H1 (cell line): Measurements from ENCODE around the gene ABCA13. TPM values are rescaled to one million over a fixed set of nuclear protein-coding genes. Genes with fewer than 3 reads are reported as not detected.

Source experiments
- CTCF ChIA-PET: fragments of 300-600 bp; sonication (Branson Sonifier 250); formaldehyde crosslinking; loops from one replicate; lab custom pipeline; 2021; ENCODE audit not compliant: partially characterized antibody; lab: Charles Lee
- POLR2A ChIA-PET: fragments of 300-600 bp; sonication (Branson Sonifier 250); formaldehyde crosslinking; loops from one replicate; lab custom pipeline; 2021; ENCODE audit warnings: inconsistent platforms; ENCODE audit not compliant: partially characterized antibody; lab: Charles Lee
- DNase-seq, 2 experiments: peaks; one replicate each; pipeline versions ENCODE4 v3.0.0 to v3.0.0-alpha.2; 2010 to 2022; ENCODE audit warnings: low spot score in 2 of 2, low read depth in 1 of 2, mixed read lengths in 1 of 2
- FAIRE-seq: peaks from 2 replicates; lab custom pipeline; 2011; peaks lifted over from hg19 to GRCh38; lab: Jason Lieb, UNC
- H2AFZ ChIP-seq: 2 replicates; pipeline ENCODE4 v1.8.1; 2012; ENCODE audit warnings: low read length, inconsistent platforms
- H2AK5ac ChIP-seq: 2 replicates; pipeline ENCODE4 v1.6.1; 2013; ENCODE audit warnings: low read depth, low read length
- H2BK120ac ChIP-seq: replicated peaks from 2 replicates; pipeline ENCODE3; 2013; ENCODE audit warnings: low read depth, low read length, inconsistent platforms
- H2BK12ac ChIP-seq: 2 replicates; pipeline ENCODE4 v1.6.1; 2013; ENCODE audit warnings: low read depth, low read length
- H2BK15ac ChIP-seq: 2 replicates; pipeline ENCODE4 v1.6.1; 2013; ENCODE audit warnings: low read length
- H2BK20ac ChIP-seq: 2 replicates; pipeline ENCODE4 v1.6.1; 2013; ENCODE audit warnings: low read length
- H2BK5ac ChIP-seq: 2 replicates; pipeline ENCODE4 v1.6.1; 2013; ENCODE audit warnings: low read depth, low read length
- H3K14ac ChIP-seq: 2 replicates; pipeline ENCODE4 v1.6.1; 2013; ENCODE audit warnings: inconsistent platforms; ENCODE audit not compliant: insufficient read length
- H3K18ac ChIP-seq: 2 replicates; pipeline ENCODE4 v1.6.1; 2013; ENCODE audit warnings: low read length; ENCODE audit errors: extremely low read depth
- H3K23ac ChIP-seq: 2 replicates; pipeline ENCODE4 v1.6.1; 2013; ENCODE audit warnings: inconsistent platforms; ENCODE audit not compliant: insufficient read length
- H3K23me2 ChIP-seq: 2 replicates; pipeline ENCODE4 v1.6.1; 2013; ENCODE audit warnings: low read depth, low read length
- H3K27ac ChIP-seq: 2 replicates; pipeline ENCODE4 v1.6.1; 2011; ENCODE audit warnings: low read depth, low read length, inconsistent platforms
- H3K27me3 ChIP-seq, 4 experiments: replicated peaks in 1 of 4; 1 replicate in 1 of 4; 2 replicates in 3 of 4; pipeline versions ENCODE4 v1.6.1 to v1.8.1; 2011 to 2013; ENCODE audit warnings: low read length in 3 of 4, mild to moderate bottlenecking in 3 of 4, inconsistent platforms in 2 of 4, mixed read lengths in 2 of 4, moderate library complexity in 1 of 4; ENCODE audit not compliant: control insufficient read depth in 3 of 4, insufficient read depth in 3 of 4; ENCODE audit errors: extremely low read depth in 1 of 4
- H3K36me3 ChIP-seq, 4 experiments: 2 replicates each; pipeline versions ENCODE4 v1.6.1 to v1.8.1; 2011 to 2013; ENCODE audit warnings: mild to moderate bottlenecking in 4 of 4, low read length in 3 of 4, moderate library complexity in 2 of 4, control low read depth in 1 of 4, inconsistent platforms in 1 of 4; ENCODE audit not compliant: insufficient read depth in 4 of 4, control insufficient read depth in 2 of 4
- H3K4ac ChIP-seq: replicated peaks from 2 replicates; pipeline ENCODE3; 2013; ENCODE audit warnings: low read length, low read depth, mixed read lengths, inconsistent platforms; ENCODE audit not compliant: insufficient read length
- H3K4me1 ChIP-seq, 4 experiments: replicated peaks in 1 of 4; 1 replicate in 1 of 4; 2 replicates in 3 of 4; pipeline versions ENCODE4 v1.6.1 to v1.8.1; 2011 to 2013; ENCODE audit warnings: low read length in 3 of 4, inconsistent platforms in 2 of 4, mixed read lengths in 1 of 4; ENCODE audit not compliant: insufficient read depth in 4 of 4, control insufficient read depth in 3 of 4
- H3K4me2 ChIP-seq, 2 experiments: 2 replicates each; pipeline versions ENCODE4 v1.6.1 to v1.8.1; 2011 to 2013; ENCODE audit warnings: low read depth in 2 of 2, low read length in 2 of 2, control low read depth in 1 of 2, inconsistent platforms in 1 of 2, mild to moderate bottlenecking in 1 of 2; ENCODE audit not compliant: insufficient read depth in 1 of 2
- H3K4me3 ChIP-seq, 4 experiments: fragments of 200-600, 300-600 bp in 1 of 4; sonication (generic), shearing (Covaris generic), sonication (Bioruptor Twin) in 1 of 4; 2 replicates each; pipeline versions ENCODE4 v1.5.1 to v1.8.1; 2011 to 2016; ENCODE audit warnings: low read length in 4 of 4, low read depth in 3 of 4, control low read depth in 2 of 4, inconsistent platforms in 2 of 4, mild to moderate bottlenecking in 2 of 4, mixed read lengths in 1 of 4, moderate library complexity in 1 of 4; ENCODE audit not compliant: insufficient read depth in 2 of 4; ENCODE audit errors: extremely low read depth in 1 of 4
- H3K56ac ChIP-seq: replicated peaks from 2 replicates; pipeline ENCODE3; 2013; ENCODE audit warnings: low read depth, mild to moderate bottlenecking, mixed read lengths, low read length, inconsistent platforms; ENCODE audit not compliant: insufficient read length
- H3K79me1 ChIP-seq: 2 replicates; pipeline ENCODE4 v1.6.1; 2013; ENCODE audit warnings: low read depth, low read length, control low read depth
- H3K79me2 ChIP-seq, 2 experiments: 2 replicates each; pipeline versions ENCODE4 v1.6.1 to v1.8.1; 2012 to 2013; ENCODE audit warnings: low read length in 2 of 2, mild to moderate bottlenecking in 2 of 2, inconsistent platforms in 1 of 2; ENCODE audit not compliant: insufficient read depth in 2 of 2, control insufficient read depth in 1 of 2
- H3K9ac ChIP-seq, 4 experiments: replicated peaks in 1 of 4; 1 replicate in 1 of 4; 2 replicates in 3 of 4; pipeline versions ENCODE4 v1.6.1 to v1.8.1; 2011 to 2013; ENCODE audit warnings: low read depth in 3 of 4, low read length in 3 of 4, control low read depth in 2 of 4, mild to moderate bottlenecking in 2 of 4, moderate library complexity in 2 of 4, inconsistent platforms in 1 of 4; ENCODE audit errors: extremely low read depth in 1 of 4
- H3K9me3 ChIP-seq, 2 experiments: 2 replicates each; pipeline versions ENCODE4 v1.6.1 to v1.8.1; 2012 to 2013; ENCODE audit warnings: mild to moderate bottlenecking in 2 of 2, moderate library complexity in 2 of 2, control low read depth in 1 of 2, inconsistent platforms in 1 of 2, low read depth in 1 of 2, low read length in 1 of 2, mixed read lengths in 1 of 2; ENCODE audit not compliant: insufficient read depth in 2 of 2
- H4K20me1 ChIP-seq, 2 experiments: replicated peaks in 1 of 2; 2 replicates each; pipeline versions ENCODE3 to v1.8.1; 2011 to 2013; ENCODE audit warnings: inconsistent platforms in 2 of 2, low read length in 2 of 2, mild to moderate bottlenecking in 1 of 2; ENCODE audit not compliant: insufficient read depth in 2 of 2, control insufficient read depth in 1 of 2
- H4K5ac ChIP-seq: 2 replicates; pipeline ENCODE4 v1.6.1; 2013; ENCODE audit warnings: low read length, low read depth, mixed read lengths, inconsistent platforms; ENCODE audit not compliant: insufficient read length
- H4K8ac ChIP-seq: 2 replicates; pipeline ENCODE4 v1.8.0; 2013; ENCODE audit warnings: mild to moderate bottlenecking, moderate library complexity, low read length, inconsistent platforms; ENCODE audit not compliant: insufficient read depth; ENCODE audit errors: extremely low read depth
- H4K91ac ChIP-seq: replicated peaks from 2 replicates; pipeline ENCODE3; 2013; ENCODE audit warnings: low read length, mixed read lengths, inconsistent platforms; ENCODE audit not compliant: insufficient read length
- CBX8 ChIP-seq: fragments of 300-800, 300-1000 bp; sonication (generic); IDR thresholded peaks from 2 replicates; pipeline ENCODE4 v1.7.1; 2016; ENCODE audit warnings: low read depth, low read length, borderline replicate concordance
- GTF2F1 ChIP-seq: IDR thresholded peaks from 2 replicates; pipeline ENCODE4 v1.6.1; 2012; ENCODE audit warnings: low read depth, low read length, improper control_type of control experiment, borderline replicate concordance
- HDAC2 ChIP-seq, 2 experiments: fragments of 300-600 bp in 1 of 2; sonication (generic) in 1 of 2; IDR thresholded peaks; 2 replicates each; pipeline ENCODE4 v1.6.1; 2011 to 2012; ENCODE audit warnings: low read depth in 2 of 2, low read length in 2 of 2, mild to moderate bottlenecking in 2 of 2, moderate library complexity in 2 of 2, borderline replicate concordance in 1 of 2, inconsistent platforms in 1 of 2
- NRF1 ChIP-seq: IDR thresholded peaks from 2 replicates; pipeline ENCODE4 v1.6.1; 2011; ENCODE audit warnings: mild to moderate bottlenecking, low read depth, low read length, improper control_type of control experiment
- RAD21 ChIP-seq, 2 experiments: IDR thresholded peaks in 1 of 2; conservative IDR thresholded peaks in 1 of 2; 2 replicates each; pipeline ENCODE4 v1.6.1; 2011; ENCODE audit warnings: low read depth in 2 of 2, low read length in 2 of 2, improper control_type of control experiment in 1 of 2, inconsistent platforms in 1 of 2, mild to moderate bottlenecking in 1 of 2, moderate library complexity in 1 of 2
- SIN3A ChIP-seq, 2 experiments: IDR thresholded peaks in 1 of 2; conservative IDR thresholded peaks in 1 of 2; 2 replicates each; pipeline ENCODE4 v1.6.1; 2011 to 2012; ENCODE audit warnings: low read length in 2 of 2, improper control_type of control experiment in 1 of 2, low read depth in 1 of 2, mild to moderate bottlenecking in 1 of 2
- SIX5 ChIP-seq: IDR thresholded peaks from 2 replicates; pipeline ENCODE4 v1.6.1; 2011; ENCODE audit warnings: mild to moderate bottlenecking, low read depth, low read length
- SP1 ChIP-seq: IDR thresholded peaks from 2 replicates; pipeline ENCODE4 v1.6.1; 2011; ENCODE audit warnings: low read depth, low read length
- TCF12 ChIP-seq: IDR thresholded peaks from 2 replicates; pipeline ENCODE4 v1.6.1; 2011; ENCODE audit warnings: low read depth, mild to moderate bottlenecking, low read length
- YY1 ChIP-seq: IDR thresholded peaks from 2 replicates; pipeline ENCODE4 v1.6.1; 2011; ENCODE audit warnings: low read depth, mild to moderate bottlenecking, low read length
- ZNF274 ChIP-seq: IDR thresholded peaks from 2 replicates; pipeline ENCODE4 v1.7.0; 2012; ENCODE audit warnings: low read length, borderline replicate concordance; ENCODE audit errors: extremely low read depth
- WGBS, 2 experiments: shearing (Covaris generic) in 1 of 2; methylation state at CpG; one replicate each; pipeline versions ENCODE4 v1.1.6 to v1.1.7; 2013 to 2015; ENCODE audit warnings: low lambda C conversion rate in 2 of 2, mixed read lengths in 2 of 2, inconsistent platforms in 1 of 2, low coverage in 1 of 2, missing lambda C conversion rate in 1 of 2; ENCODE audit not compliant: insufficient replicate concordance in 2 of 2, insufficient coverage in 1 of 2, insufficient read length in 1 of 2; ENCODE audit errors: extremely low coverage in 1 of 2, missing lambda C conversion rate in 1 of 2; 5-methylcytosine and 5-hydroxymethylcytosine counted together
- polyA plus RNA-seq, 7 experiments: library from polyadenylated mRNA; depleted of rRNA in 3 of 7; stranded (reverse) in 5 of 7; unstranded in 2 of 7; fragments of >200 nt in 5 of 7; fragments of 200-250 nt in 2 of 7; gene quantifications; 1 replicate in 5 of 7; 2 replicates in 1 of 7; 4 replicates in 1 of 7; pipeline versions ENCODE4 v1.2.1 to v1.2.3, GENCODE V29; 2011 to 2013; ENCODE audit warnings: missing spikeins in 2 of 7, mixed read lengths in 2 of 7
- total RNA-seq: library from RNA; stranded (reverse); fragmentation: NEBNext Ultra II Directional; extraction: Animal tissue kit (Norgen Biotek cat#: 25700); gene quantifications from 2 replicates; pipeline ENCODE4 v1.2.1, GENCODE V29; 2021
- TF ChIP-seq, protein P1 (sequence below): IDR thresholded peaks from 2 replicates; pipeline ENCODE4 v1.6.1; 2011; ENCODE audit warnings: low read length, improper control_type of control experiment

The ABCA13 gene
- total and polyA plus RNA-seq, 2 of the 8 experiments (the other 6 are each of a cell fraction or from before 2014, with no cell fraction given) = 0.07 to 0.09 TPM

DNA sequence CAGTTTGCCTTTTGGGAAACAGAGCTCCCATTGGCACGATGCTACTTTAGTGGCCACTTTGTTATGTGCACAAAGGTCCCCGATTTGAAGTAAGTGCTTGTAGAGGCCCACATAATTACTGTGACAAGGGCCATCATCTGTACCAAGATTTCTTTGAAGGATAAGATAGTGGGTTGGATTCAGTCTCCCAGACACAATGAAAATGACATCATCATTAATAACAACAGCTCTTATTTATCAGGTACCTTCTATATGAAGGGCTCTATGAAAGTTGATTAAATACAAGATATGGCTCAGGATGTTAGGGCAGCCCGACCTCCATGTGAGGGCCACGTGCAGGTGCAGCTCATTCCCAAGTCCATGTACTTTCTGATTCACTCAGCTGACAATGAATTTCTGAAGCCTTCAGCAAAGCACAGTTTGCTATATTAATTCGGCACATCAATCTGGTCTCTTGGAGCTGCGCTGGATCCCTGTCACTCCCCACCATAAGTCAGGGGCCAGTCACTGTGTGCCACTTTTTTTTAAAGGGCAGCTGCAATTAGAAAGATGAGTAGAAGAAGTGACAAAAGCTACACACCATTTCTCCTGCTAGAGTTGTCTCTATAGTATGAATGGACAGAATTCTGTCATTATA, 140.3 kb downstream of the ABCA13 start:
- no peaks in the 10 kb centered on the region for H3K79me1 ChIP-seq
- H3K14ac ChIP-seq = no peak overlapping the region
- H3K23ac ChIP-seq = no peak overlapping the region
- no peak overlapping the region for H4K5ac ChIP-seq
- H4K20me1 ChIP-seq = no peaks in the 10 kb centered on the region
- no peak overlapping the region for H4K8ac ChIP-seq
- POLR2A ChIA-PET = no interaction called here
- 90% methylated on average over 6 of the region's 6 CpGs; no CpG with 5 or more reads in 1 of the 2 experiments for WGBS, 2 experiments
- H2BK5ac ChIP-seq = no peak overlapping the region
- no peak overlapping the region for H2BK120ac ChIP-seq
- H3K36me3 ChIP-seq = no peaks in the 10 kb centered on the region
- no peak overlapping the region for H3K18ac ChIP-seq
- H3K27ac ChIP-seq = no peak overlapping the region
- no peak overlapping the region for H2BK12ac ChIP-seq
- no peak overlapping the region for H3K4me3 ChIP-seq
- no peak overlapping the region for H3K56ac ChIP-seq
- H4K91ac ChIP-seq = no peak overlapping the region
- H3K9ac ChIP-seq = no peak overlapping the region
- no peak overlapping the region for H2AK5ac ChIP-seq
- FAIRE-seq = no peak
- no peak overlapping the region for H3K4ac ChIP-seq
- no peaks in the 10 kb centered on the region for H3K4me1 ChIP-seq
- no peaks in the 10 kb centered on the region for H3K27me3 ChIP-seq
- CTCF ChIA-PET = interaction anchor here (0.6 to 2.7 kb wide), 4 partner anchors 10 to 26 kb away, joined by 3 to 22 read pairs (median 4); no protein-coding TSS in a partner anchor
- H2BK20ac ChIP-seq = no peak overlapping the region
- H3K23me2 ChIP-seq = no peaks in the 10 kb centered on the region
- no peaks in the 10 kb centered on the region for H3K9me3 ChIP-seq
- no peak for DNase-seq
- no peaks in the 10 kb centered on the region for H3K79me2 ChIP-seq
- H2BK15ac ChIP-seq = no peak overlapping the region
- H2AFZ ChIP-seq = no peak overlapping the region
- H3K4me2 ChIP-seq = no peak overlapping the region
- TF ChIP-seq SP1 (no peak), YY1 (no peak), ZNF274 (no peak), GTF2F1 (no peak), SIN3A (conservative IDR thresholded peaks at IDR 0.05 in 1 of 2, IDR thresholded peaks at IDR 0.05 in 1 of 2; ENCODE audit: low read depth in 1 of 2, low read length in 2 of 2) (no peak), CBX8 (no peak), RAD21 (IDR thresholded peaks at IDR 0.05 in 1 of 2, conservative IDR thresholded peaks at IDR 0.05 in 1 of 2; ENCODE audit: low read depth in 2 of 2, low read length in 2 of 2) (no peak), NRF1 (no peak), TCF12 (no peak), SIX5 (no peak), HDAC2 (IDR thresholded peaks at IDR 0.05; ENCODE audit: borderline replicate concordance in 1 of 2, low read depth in 2 of 2, low read length in 2 of 2) (no peak)
- TF ChIP-seq, protein P1, sequence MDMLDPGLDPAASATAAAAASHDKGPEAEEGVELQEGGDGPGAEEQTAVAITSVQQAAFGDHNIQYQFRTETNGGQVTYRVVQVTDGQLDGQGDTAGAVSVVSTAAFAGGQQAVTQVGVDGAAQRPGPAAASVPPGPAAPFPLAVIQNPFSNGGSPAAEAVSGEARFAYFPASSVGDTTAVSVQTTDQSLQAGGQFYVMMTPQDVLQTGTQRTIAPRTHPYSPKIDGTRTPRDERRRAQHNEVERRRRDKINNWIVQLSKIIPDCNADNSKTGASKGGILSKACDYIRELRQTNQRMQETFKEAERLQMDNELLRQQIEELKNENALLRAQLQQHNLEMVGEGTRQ = no peak
